Mucosa of descending colon (tissue), 3 donors: Measurements from ENCODE around the gene ARHGEF10L. TPM values are rescaled to one million over a fixed set of nuclear protein-coding genes. Genes with fewer than 3 reads are reported as not detected.

Experiments used
- ATAC-seq: fragments of 200-7000 bp; cut with Tn5 transposase; one replicate; pipeline ENCODE4 v1.9.1; 2020; ENCODE audit warnings: mild to moderate bottlenecking, moderate library complexity
- DNase-seq, 3 donors: peaks; one replicate each; pipeline ENCODE4 v3.0.0-alpha.2; 2020
- H3K36me3 ChIP-seq: fragments of 200-600 bp; one replicate; pipeline ENCODE4 v1.8.0; 2021; ENCODE audit warnings: low read depth, mild to moderate bottlenecking
- H3K4me1 ChIP-seq: fragments of 200-600 bp; one replicate; pipeline ENCODE4 v1.8.0; 2021; ENCODE audit warnings: low read depth, mild to moderate bottlenecking
- H3K4me3 ChIP-seq: fragments of 200-600 bp; one replicate; pipeline ENCODE4 v1.8.0; 2021; ENCODE audit warnings: mild to moderate bottlenecking
- H3K9me3 ChIP-seq: fragments of 200-600 bp; one replicate; pipeline ENCODE4 v1.8.0; 2021; ENCODE audit warnings: mild to moderate bottlenecking
- intact Hi-C, 2 donors: fragments of 100-400 bp; cut with DNase I in 1 of 2; cut with micrococcal nuclease in 1 of 2; formaldehyde crosslinking; loops; one replicate each; pipeline versions ENCODE4 v1.11.0 to v1.11.1; 2022; cut with DNase I, micrococcal nuclease
- total RNA-seq, 3 donors: library from RNA; stranded (reverse); fragmentation: NEBNext Ultra II Directional in 2 of 3; extraction: Animal tissue kit (Norgen Biotek cat#: 25700) in 2 of 3; gene quantifications; one replicate each; pipeline versions ENCODE4 v1.2.1 to v1.2.4, GENCODE V29; 2021 to 2023
- TF ChIP-seq, protein P1 (sequence below): fragments of 200-600 bp; IDR thresholded peaks from one replicate; pipeline ENCODE4 v1.8.0; 2022; ENCODE audit warnings: antibody characterized with exemption, mild to moderate bottlenecking
- donor health status: DM: no; HTN: no; CAD: no; lungs with moderate emphysema.
- donor health status: DM: no; HTN: no; CAD: no.
- donor health status: DM: no; HTN: yes; CAD: no.

ARHGEF10L gene
- total RNA-seq, 3 donors from 2014 or later, result 87.6 to 146 (median 144) TPM

DNA sequence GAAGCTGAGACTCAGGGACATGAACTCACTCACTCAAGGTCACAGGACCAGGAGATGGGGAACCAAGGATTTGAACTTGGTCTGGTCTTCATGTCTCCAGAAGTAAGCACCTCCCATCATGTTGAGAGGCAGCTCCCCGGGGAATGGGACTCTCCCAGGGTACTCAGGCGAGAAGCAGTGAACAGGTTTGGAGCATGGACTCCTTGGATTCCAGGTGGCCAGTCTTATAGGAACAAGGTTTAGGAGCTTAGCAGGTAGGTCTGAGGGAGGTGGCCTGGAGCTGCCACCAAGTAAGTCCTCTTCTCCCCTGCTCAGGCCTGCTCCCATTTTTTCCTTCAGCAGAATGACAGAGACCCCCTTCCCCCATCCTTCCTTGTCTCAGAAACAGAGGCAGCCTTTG, 14.9 kb upstream of the ARHGEF10L start:
- no peaks in the 10 kb centered on the region for H3K36me3 ChIP-seq
- no peaks in the 10 kb centered on the region for H3K9me3 ChIP-seq
- intact Hi-C loops, result no loop called here
- DNase-seq (no peak), ATAC-seq (no peak)
- no peak overlapping the region for H3K4me3 ChIP-seq
- TF ChIP-seq, protein P1, sequence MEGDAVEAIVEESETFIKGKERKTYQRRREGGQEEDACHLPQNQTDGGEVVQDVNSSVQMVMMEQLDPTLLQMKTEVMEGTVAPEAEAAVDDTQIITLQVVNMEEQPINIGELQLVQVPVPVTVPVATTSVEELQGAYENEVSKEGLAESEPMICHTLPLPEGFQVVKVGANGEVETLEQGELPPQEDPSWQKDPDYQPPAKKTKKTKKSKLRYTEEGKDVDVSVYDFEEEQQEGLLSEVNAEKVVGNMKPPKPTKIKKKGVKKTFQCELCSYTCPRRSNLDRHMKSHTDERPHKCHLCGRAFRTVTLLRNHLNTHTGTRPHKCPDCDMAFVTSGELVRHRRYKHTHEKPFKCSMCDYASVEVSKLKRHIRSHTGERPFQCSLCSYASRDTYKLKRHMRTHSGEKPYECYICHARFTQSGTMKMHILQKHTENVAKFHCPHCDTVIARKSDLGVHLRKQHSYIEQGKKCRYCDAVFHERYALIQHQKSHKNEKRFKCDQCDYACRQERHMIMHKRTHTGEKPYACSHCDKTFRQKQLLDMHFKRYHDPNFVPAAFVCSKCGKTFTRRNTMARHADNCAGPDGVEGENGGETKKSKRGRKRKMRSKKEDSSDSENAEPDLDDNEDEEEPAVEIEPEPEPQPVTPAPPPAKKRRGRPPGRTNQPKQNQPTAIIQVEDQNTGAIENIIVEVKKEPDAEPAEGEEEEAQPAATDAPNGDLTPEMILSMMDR, result no peak
- H3K4me1 ChIP-seq, result peaks cover 19% of the 10 kb centered on the region

DNA sequence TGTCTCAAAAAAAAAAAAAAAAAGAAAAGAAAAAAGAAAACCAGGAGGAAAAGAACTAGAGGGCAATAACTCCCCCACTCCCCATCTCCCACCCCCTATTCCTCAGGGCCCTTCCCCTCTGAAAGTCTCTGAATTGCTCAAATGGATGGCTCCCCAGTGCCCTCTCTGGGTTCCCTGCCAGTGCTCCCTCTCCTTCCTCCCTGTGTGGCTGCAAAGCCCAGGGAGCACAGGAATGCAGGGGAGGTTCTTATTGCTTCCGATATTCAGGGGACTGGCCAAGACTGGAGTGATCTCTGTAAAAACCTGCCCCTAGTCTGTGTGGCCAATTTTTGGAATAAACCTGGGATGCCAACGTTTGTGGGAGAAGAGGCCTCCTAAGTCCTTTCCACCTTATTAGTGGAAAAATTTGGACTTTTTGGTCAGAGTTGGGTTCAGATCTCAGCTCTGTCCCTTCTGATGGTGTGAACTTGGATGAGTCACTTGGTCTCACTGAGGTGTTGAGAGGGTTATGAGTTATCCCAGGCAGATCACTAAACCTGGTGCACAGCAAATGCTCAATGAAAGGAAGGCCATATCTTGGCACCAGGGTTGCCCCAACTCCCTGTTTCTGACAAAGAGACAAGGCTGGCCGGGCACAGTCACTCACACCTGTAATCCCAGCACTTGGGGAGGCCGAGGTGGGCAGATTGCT, 13.4 kb upstream of the ARHGEF10L start:
- intact Hi-C loops, result no loop called here
- Histone ChIP-seq H3K4me1 (peaks cover 16% of the 10 kb centered on the region), H3K36me3 (no peaks in the 10 kb centered on the region), H3K9me3 (no peaks in the 10 kb centered on the region), H3K4me3 (no peak overlapping the region)
- DNase-seq (no peak), ATAC-seq (peak; percentile 3)
- TF ChIP-seq, protein P1, result no peak

DNA sequence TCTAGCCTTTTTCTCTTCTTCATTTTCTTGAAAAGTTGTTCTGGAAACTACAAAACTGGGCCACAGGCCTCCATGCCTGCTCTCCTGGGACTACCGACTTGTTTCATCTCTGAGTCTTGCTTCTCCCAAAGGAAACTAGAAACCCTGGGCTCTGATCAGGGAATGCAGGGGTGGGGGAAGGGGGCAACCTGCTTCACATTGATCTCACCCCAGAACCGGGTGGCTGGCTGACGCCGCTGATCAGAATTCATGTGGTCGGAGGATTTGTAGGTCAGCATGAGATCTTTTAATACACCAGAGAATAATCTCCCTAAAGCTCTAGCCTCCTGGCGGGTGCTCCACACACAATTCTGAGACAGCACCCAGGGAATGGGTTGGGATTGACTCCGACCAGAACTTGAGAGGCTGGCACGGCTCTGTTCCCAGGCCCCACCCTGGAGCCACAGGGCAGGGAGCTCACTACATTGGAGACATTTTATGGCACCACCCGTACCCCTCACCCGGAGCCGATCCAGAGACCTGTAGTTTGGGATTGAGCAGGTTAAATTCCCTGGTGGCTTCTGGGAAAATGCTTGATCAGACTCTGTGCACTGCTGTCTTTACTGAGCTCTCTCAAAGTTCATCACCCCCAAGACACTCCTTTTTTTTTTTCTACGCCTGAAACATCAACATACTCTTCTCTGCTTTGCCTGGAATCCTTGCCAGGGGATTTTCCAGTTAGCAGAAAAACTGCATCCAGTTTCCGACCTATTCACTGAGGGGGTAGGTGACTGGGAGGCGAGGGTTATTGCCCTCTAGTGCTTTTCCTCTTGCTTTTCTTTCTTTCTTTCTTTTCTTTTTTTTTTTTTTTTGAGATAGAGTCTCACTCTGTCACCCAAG, 12.2 kb upstream of the ARHGEF10L start:
- peak; percentile 23 for ATAC-seq
- H3K9me3 ChIP-seq, result no peaks in the 10 kb centered on the region
- no peak overlapping the region for H3K4me3 ChIP-seq
- intact Hi-C loops, result no loop called here
- peaks cover 18% of the 10 kb centered on the region for H3K4me1 ChIP-seq
- H3K36me3 ChIP-seq, result no peaks in the 10 kb centered on the region
- peak; percentile 56 to 70 (median 65) for DNase-seq
- TF ChIP-seq, protein P1, result no peak

DNA sequence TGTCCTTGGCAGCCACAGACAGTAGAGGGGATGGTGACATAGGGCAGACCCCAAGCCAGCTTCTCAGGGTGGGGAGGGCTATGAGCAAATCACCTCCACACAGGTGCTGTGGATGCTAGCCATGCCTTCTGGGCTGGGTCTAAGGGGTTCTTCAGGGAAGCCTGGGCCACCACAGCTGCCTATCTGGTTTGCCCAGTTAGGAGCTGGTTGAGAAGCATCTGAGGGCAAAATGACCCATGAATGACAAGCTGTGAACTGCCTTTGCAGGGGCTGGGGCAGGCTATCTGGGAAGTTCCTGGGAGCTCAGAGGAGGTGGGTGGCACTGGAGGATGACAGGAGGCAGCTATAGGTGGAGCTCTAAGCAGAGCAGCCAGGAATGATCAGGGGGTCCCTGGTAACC, 10.1 kb upstream of the ARHGEF10L start:
- Histone ChIP-seq H3K9me3 (no peaks in the 10 kb centered on the region), H3K4me3 (no peak overlapping the region), H3K36me3 (no peaks in the 10 kb centered on the region), H3K4me1 (peaks cover 29% of the 10 kb centered on the region)
- ATAC-seq (no peak), DNase-seq (no peak)
- intact Hi-C loops, result no loop called here
- TF ChIP-seq, protein P1, result no peak

DNA sequence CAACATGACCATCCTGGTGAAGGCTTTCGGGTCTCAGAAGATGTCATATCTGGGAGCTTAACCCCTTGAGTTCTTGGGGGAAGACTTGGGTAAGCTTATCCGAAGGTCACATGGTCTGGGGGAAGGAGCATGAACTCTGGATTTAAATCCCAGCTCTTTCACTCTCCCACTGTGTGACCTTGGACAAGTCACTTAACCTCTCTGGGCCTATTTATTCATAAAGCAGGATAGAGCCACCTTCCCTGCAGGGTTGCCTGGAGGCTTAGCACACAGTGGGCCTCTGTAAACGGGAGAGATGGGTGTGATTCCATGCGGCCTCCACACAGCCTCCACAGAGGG, 8.2 kb upstream of the ARHGEF10L start:
- peaks cover 29% of the 10 kb centered on the region for H3K4me1 ChIP-seq
- H3K4me3 ChIP-seq, result no peak overlapping the region
- ATAC-seq (no peak), DNase-seq (peak in 2 of 3 donors; percentile 78 to 81)
- intact Hi-C loops, result no loop called here
- no peaks in the 10 kb centered on the region for H3K36me3 ChIP-seq
- TF ChIP-seq, protein P1, result no peak
- H3K9me3 ChIP-seq, result no peaks in the 10 kb centered on the region
